SHP77 (cell line): ENCODE results near the gene MSX2.

Source experiments
- DNase-seq, 2 experiments: peaks; one replicate each; lab custom pipeline; 2025; lab: John Stamatoyannopoulos, UW

Gene MSX2

DNA sequence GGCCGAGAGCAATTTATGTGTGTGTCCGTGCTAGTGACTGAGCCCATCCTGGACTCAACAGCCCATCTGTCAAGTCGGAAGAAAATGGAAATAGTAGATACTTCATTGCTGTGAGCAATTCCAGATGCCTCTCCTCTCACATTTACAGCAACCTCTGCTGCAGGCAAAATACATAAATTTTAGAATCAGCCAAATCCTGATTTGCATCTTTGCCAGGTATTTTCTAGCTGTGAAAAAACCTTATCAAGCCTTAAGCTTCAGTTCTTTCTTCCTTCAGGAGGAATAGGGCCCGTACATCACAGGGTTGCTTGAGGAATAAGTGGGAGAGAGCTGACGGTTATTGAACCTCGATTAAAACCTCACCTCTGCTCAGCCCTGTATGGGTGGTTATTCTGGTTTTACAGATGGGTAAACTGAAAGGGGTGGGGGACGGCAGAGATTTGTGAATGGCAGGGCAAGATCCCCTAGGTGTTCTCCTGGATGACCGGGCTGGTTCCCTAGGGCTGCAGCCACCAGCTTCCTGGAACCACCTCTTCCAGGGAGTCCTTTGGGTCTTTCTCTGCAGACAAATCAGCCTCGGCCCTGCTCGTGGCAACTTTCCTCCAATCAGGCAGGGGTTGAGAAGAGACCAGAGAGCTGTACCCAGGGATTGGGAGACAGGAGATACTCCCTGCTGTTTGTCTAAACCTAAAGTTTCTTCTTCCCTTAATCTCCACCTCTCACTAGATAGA is 5.3 kb upstream of the MSX2 start:
- no peak for DNase-seq

DNA sequence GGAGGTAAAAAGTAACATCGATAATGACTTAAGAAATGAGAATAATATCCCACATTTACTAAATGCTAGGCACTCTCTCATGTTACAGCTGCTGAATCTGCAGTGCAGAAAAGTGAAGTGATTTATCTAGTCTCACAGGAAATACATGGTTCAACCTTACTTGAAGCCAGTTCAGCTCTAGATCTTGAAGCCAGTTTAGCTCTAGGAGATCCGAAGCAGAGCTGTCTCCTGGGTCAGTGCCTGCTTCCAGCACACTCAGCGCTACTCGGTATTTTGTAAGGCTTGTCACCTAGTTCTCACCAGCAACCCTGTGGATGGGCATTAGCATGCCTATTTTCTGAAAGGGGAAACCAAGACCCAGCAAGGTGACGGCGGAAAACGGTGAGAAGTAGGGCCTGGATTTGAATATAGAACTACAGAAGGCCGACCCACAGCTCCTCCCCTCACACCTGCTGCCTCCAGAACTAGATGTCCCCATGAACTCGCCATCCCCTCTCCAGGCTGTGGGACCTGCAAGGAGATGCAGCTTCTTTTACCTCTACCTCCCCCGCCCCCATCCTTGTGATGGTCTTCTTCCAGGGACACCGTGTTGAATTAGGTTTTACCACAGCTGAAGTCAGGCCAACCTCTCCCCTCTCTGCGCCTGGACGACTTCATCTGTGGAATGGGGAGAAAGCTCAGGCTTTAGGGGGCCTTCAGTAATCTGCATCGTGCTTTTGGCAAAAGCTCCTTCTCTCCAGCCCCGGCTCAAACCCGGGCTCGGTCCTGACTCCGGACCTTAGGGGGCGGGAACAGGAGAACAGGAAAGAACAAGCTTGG is 4.4 kb upstream of the MSX2 start:
- no peak for DNase-seq

DNA sequence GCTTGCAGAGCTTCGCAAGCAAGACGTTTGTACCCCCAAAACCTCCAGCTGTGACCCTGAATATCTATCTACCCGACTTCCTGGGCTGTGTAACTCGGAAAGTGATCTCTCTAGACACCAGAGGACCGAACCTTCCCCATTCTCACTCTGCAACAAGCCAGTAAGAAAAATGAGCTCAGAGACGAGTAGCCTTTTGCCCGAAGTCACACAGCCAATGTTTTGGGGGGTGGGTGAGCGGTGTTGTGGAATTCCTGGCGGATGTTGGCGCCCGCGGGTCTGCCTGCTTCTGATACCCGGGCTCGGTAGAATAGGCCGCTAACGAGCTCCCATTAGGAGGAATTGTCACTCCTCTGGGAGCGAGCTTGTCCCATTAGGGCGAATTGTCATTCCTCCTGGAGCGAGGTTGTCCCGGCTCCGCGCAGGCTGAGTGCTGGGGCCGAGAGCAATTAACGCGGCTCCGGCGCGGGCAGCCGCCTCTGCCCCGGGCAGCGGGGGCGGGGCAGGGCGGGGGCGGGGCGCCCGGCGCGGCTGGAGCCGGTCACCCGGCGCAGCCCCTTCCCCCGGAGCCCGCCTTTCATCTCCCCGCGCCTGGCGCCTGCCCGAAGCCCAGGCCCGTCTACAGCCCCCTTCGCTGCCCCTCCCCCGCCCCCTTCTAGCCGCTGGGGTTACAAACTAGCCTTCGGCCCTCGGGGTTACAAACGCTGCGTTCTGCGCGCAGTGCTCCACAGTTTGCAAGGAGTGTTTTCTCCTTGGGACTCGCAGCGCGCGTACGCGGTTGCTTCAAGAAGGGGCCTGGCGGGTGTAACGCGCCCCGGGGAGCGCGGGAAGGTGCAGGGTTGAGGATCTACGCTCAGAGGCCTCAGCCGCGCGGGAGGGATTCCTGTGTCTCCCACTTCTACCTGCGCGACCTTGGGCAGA is 3.5 kb upstream of the MSX2 start:
- no peak for DNase-seq

DNA sequence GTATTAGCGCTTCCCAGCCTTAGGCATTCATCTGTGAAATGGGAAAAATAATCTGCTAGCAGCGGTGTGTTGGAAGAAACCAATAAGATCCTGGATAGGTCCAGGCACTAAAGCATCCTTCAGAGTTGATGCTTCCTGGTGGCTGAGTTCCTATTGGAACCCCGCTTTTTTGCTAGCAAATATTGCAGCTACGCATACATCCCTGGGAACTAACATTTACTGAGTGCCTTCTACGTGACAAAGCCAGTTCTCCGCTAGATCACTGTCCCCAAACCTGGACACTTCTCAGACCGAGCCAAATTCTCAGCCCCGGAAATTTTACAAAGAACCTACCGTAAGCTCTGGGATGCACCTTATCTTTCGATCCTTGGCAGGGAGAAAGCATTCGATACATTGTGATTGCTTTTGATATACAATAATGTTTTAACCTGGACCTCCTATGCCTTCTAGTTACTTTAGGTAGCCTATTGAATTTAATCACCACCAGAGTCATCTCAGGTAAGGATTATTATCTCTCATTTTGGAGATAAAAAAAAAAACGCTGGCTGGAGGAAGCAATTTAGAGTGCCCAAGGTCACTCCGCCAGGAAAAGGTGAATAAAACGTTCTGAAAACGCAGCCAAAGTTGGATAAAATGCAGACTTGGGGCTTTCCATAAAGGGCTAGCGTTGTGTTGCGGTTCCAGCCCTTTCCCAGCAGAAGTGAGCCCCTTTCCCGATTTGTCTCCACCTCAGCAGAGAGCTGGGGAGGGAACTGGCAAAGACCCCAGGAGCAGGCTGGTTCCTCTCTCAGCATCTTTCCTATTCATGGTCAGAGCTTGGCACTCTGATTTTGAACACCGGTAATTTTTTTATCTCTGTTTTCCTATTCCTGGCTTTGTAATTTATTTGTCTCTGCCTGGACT is 2.6 kb upstream of the MSX2 start:
- no peak for DNase-seq

DNA sequence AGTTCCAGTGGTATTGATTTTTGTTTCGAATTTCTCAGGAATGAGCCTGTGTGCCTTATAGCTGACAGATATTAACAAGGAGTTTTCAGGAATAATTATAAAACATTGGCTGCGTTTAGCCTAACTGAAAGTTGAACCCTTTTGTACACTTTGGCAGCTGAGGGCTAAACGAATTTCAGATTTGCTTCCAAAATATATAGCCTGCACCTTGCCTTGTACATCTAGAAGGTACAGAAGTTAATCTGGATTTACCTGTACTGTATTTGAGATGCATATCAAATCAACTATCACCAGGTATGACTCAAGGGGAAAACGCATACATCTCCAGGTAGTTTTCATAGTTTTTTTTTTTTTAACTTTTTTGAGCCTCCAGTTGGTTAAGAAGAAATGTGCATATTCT is 1.9 kb upstream of the MSX2 start:
- DNase-seq, result no peak

DNA sequence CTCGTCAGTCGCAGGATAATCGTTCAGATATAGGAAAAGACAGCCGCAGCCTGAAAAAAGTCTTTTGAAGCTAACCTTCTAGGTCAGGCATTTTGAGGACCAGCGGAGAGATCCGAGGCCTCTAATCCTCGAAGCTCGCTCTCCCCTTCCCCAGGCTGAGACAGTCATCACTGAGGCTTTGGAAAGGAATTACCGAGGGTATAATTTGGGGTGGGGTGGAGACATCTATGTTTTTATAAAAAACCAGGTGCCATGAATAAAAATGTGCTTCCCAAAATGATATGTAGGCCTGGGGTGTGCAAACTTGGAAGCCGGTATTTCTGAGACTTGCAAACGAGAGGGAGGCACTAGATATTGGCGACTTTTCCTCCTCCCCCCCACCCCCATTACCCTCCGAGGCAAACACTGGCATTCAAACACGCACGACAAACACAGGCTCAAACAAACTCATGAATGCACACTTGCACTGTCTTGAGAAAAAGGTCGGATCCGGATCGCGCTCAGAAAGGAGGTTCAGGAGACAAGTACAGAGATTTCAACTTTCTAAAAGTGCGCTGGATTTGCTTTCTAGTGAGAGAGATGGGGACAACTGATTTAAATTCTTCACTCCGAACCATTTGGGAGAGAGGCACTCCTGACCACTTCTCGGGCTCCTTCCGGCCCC is 935 bp upstream of the MSX2 start:
- no peak for DNase-seq

DNA sequence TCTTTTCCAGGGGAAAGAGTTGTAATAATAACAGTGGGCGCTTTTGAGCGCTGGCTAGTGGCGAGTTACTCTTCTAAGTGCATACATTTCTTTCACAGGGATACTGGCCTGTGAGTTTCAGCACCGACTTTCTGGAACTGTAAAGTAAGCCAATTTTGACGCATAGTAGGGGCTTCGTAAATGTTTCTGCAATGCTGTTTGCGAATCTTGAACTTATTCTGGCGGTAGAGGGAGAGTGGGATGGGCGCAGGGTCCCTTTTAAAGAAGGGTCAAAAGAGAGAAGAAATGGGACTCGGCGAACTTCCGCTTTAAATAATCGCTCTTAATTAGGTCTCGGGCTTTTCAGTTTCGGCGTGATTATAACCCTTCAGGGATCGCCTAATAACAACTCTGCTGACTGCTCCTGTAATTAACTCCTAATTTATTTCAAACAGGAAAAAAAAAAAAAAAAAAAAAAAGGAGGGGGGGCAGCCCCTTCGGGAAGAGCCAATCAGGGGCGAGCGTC is 351 bp upstream of the MSX2 start:
- no peak for DNase-seq

DNA sequence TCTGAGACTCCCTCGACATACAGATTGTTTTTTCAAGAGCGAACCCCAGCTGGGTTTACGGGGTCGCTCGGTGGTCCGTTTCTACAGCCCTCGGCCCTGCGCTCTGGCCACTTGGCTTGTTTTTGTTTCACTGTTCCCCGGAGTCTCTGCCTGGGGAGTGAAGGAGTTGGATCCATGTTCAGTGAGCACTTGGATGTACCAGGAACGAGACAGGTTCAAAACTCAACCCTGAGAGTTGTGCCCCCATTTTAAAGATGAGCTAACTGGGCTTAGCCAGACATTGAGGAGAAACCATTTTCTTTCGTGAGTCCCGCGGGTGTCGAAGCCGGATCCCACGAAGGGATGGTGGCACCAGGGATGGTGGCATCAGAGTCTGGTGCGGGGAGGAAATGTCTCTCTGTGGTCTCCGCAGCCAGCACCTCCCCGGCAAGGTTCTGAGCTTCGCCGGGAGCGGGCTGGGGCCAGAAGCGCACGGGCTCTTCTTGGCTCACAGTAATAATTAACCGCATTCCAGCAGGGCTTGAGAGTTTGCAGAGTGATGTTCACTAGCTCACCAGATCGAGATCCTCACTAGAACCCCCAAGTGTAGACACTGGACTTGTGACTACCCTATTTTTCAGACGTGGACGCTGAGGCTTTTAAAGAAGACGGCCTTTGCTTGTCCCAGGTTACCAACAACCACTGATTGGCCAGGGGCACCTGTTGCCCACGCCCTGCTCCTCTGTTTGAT is 1.0 kb downstream of the MSX2 start:
- no peak for DNase-seq

DNA sequence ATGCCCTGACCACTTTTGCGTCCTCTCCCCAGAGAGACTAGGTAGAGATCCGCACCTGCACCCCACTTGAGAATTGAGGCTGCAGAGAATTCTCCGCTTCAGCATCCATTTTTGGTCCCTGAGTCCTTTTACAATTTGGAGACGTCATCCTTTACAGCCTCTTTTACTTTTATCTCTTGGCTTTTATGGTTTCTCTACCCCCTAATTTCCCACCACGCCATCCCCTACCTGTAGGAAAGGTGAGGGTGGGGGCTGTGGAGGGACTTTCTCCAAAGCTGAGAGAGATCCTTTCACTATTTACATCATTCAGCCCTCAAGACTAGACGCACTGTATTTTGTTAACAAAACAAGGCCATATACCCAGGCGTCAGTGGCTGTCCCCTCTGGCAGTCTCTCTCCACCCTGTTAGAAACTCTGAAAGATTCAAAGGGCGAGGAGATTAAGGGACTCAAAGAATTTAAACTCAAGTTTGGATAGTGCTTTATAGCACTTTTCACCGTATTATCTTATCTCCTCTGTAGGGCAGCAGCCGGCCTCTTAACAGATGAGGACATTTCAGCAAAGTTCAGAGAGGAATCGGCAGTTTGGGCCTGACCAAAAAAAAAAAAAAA is 1.7 kb downstream of the MSX2 start:
- no peak for DNase-seq

DNA sequence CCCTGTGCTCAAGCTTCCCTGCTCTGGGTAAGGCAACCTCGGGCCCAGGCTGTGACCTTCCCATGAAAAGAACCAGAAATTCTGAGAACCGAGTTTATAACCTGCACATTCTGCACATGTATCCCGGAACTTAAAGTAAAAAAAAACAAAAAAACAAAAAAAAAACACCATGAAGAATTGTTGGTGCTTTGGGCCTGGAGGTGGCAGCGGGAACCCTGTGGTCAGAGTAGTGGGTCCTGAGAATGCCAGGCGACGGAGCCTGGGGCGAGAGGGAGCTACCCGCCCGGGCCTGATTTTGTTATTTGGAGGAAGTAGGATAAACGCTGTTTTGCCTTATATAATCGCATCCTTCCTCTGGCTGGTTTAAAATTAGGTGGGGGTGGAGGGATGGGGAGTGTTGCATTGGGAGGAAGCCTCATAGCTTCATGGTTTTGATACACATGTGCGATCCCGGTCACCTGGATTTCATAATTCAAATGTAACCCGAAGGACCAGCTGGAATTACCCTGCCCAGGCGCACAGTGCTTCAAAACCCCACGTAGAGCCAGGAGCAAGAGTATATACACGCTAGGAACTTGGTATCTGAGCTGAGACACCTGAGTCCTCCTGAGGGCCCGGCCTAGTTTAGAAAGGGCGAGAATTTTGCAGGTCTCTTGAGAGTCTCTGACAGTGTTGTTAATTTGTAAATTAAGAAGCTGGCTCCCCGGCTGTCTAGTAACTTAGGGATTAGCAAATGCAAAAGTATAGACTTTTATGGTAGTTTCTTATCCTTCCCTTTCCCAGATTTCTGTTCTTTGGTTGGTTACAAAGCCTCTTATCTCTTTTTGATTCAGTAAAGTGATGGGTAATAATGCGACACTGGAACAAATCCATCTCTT is 2.8 kb downstream of the MSX2 start:
- no peak for DNase-seq

DNA sequence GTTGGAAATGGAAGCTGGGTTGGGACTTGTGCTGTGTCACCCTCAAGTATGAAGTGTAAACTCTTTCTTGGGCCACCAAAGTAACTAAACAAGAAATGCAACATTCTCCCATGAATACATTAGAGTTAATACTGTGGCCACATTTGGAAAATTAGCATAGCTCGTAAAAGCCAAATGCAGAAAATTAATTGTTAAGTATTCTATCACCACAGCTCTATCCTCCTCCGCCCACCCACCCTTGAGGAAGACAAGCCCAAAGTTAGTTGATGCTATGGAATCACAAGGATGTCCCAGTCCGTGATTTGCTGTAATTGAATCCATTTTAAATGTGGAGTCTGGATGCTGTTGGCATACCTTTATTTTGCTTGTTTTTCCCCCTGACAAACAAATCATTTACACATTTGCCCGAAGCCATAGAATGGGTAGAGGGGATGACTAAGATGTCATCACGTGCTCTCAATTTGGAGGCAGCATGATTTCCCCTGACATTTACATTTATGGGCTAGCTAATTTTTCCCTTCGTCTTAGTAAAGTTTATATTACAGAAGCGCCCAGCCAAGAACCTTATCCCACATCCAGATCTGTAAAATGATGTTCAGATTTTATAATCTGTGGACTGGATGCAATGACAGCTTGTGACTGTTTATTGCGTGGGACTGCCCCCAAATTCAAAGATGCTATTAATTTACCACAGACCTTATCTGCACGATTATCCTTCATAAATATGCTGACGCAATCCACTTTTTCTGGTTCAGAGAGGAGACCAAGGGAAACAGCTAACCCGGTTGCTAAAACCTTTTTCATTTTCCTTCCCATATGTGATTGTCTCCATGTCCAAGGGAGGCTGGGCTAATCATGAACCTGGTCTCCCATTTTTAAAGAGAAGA is 3.7 kb downstream of the MSX2 start:
- DNase-seq, result no peak

DNA sequence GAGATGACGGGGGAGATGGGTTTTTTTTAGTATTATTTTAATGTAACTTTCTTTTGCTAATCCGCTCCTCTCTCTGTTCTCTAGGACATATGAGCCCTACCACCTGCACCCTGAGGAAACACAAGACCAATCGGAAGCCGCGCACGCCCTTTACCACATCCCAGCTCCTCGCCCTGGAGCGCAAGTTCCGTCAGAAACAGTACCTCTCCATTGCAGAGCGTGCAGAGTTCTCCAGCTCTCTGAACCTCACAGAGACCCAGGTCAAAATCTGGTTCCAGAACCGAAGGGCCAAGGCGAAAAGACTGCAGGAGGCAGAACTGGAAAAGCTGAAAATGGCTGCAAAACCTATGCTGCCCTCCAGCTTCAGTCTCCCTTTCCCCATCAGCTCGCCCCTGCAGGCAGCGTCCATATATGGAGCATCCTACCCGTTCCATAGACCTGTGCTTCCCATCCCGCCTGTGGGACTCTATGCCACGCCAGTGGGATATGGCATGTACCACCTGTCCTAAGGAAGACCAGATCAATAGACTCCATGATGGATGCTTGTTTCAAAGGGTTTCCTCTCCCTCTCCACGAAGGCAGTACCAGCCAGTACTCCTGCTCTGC is 4.8 kb downstream of the MSX2 start:
- no peak for DNase-seq

DNA sequence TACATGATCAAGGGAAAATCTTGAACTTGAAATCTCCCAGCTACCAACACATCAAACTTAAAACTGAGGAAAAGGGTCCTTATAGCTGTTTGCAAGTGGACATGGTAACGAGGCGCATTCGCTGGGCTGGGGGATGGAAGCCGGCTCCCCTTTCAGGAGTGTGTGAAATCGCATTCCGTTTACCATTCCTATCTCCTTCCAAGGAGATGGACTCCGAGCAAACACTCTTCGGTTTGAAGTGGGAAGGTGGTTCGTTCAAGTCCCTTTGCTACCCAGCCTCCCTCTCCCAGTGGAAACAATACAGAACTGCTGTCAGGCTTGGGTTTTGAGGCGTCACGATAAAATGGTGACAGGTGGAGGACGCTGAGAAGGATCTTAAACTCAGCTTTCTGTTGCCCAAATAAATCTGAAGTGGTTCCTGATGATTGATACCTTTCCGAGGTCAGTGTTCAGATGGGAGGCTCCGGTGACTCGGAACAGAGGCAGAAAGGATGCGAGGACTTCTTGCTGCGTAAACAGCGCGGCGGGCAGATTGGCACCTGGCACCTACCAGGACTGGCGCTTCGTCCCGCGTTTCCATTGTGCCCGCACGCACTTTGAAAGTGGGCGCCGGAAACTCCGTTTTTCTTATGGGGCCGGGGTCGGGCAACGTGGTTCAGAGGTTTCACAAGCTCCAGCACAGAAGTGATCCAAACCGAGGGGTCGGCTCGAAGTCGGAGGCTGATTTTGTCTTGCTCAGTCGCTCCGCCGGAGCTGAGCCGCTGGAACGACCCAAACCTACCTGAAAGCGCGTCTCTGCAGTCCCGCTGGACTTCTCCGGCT is 7.0 kb downstream of the MSX2 start:
- DNase-seq, result no peak

DNA sequence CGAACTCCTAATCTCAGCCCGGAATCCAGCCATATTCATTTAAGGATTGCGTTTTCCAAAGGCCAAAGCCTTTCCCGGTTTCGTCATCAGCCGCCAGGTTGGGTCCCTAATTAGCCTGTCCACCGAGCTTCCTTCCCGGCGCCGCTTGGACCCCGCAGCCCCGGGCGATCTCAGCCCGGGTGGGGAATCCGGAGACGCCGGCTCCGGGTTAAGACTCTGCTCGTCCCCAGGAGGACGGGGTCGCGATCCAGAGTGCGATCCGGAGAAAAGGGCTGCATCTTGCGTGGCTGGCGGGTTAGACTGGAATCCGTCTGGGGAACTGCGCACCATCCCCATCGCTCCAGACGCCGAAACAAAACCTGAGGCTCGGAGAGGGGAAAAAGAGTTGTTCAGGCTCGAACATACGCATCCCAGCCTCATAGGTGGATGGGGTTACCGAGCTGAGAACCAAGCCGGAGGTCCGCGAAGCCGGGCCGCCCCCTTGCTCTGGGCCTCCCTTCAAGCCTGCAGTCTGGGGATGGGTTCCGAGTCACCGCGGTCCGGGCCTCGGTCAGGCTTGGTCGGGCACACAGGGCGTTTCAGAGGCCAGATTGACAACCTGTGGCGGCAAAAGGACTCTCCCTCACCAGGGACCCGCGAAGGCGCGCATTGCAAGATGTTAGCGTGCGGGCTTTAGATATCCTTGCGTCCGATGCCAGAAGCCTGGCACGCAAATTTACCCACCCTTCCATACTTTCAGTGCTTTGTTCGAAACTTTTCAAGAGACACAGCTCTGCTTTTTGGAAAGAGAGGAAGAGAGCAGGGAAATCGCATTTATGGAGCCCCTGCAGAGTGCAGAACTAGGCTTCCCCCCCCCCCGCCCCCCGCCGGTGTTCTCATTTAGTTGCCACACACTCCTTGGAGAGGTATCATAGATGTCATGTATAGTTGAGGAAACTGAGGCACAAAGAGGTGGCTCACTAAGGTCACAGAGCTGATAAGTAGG is 7.9 kb downstream of the MSX2 start:
- DNase-seq, result no peak

DNA sequence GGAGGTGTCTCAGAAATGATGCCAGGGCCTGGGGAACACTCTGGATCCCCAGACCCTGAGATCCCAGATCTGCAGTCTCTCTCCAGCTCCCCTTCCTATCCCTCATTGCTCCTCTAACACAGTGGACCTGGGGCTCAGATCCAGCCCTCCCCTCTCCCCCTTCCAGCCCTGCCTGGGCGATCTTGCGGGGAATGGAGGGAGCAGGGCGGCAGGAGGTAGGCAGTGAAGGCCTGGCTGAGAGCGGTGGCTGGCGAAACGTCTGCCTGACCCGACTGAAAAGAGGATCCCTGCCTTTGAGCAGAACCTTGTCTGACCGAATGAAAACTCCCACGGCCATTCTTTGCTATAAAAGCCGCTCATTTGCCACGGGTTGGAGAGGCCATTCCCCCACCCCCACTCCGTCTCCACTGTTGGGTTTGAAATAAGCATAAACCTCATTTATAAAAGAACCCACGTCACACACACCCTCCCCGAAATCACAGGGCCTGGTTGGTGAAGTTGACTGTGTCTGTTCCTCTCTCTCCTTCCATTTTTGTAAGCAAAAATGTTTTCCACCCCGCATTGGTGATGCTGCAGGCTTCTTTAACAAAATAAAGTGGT is 8.8 kb downstream of the MSX2 start:
- DNase-seq, result no peak
